ENCODE data around the gene CMTM8.

The CMTM8 gene

GRCh38 chr3:32241100-32241499, 2.6 kb downstream of the CMTM8 start:
- no peak for DNase-seq (ENCODE audit: low read depth in 2 of 2)
- no peak for TF ChIP-seq CTCF (IDR thresholded peaks at IDR 0.05; ENCODE audit: low read depth, low read length)
- H3K4me3 ChIP-seq (replicated peaks in 1 of 2; ENCODE audit: low read depth in 2 of 2, low read length in 2 of 2), result no peak overlapping the region

- H3K4me3 ChIP-seq (replicated peaks in 1 of 2; ENCODE audit: low read depth in 2 of 2, low read length in 2 of 2), result no peak overlapping the region
- no peak for TF ChIP-seq CTCF (IDR thresholded peaks at IDR 0.05; ENCODE audit: low read depth, low read length)
- DNase-seq (ENCODE audit: low read depth in 2 of 2), result no peak
Measured at GRCh38 chr3:32243519-32243918, 5.0 kb downstream of the CMTM8 start.

DNA sequence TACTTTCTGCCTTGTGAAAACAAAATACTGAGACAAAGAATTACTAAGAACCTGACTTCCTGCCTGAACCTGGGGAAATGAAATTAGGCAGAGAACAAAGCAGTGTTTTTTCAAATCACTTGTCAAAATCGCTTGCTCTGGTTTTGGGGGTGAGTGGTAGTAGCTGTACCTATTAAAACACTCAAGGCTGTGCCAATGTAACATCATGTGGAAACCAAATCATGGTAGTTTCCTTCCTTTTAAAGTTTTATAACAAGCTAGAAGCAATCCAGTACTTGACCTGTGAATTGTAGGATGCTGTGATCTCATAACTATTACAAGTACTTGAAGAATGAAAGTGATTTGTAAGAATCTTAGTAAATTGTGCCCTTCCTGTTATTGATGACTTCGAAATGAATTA, 6.7 kb downstream of the CMTM8 start:
- no peak for TF ChIP-seq CTCF (IDR thresholded peaks at IDR 0.05; ENCODE audit: low read depth, low read length)
- no peak for DNase-seq (ENCODE audit: low read depth in 2 of 2)
- H3K4me3 ChIP-seq (replicated peaks in 1 of 2; ENCODE audit: low read depth in 2 of 2, low read length in 2 of 2), result no peak overlapping the region

DNA sequence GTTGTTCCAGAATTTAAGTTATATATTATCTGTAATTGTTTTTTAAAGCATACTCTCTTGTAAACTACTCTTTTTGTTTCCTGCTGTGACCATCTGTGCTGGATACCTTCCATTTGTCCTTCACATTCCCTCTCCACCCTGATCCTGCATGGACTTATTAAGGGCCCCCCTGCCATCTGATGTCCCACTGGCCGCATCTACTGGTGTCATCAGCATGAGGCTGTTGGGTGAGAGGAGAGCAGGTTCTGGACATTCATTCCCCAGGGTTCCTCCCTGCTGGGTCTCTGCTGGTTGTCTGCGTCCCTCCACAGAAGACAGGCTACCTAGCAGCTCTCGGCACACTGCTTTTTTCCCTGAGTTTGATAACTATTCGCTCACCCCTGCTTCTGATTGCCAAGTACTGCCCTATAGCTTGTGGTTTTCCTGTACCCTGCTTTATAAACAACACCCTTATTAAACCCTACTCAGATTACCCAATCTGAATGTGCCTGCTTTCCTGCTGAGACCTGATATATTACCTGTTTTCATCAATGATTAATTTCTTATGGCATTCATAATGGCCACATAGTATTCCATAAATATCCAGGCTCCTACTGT, 7.7 kb downstream of the CMTM8 start:
- TF ChIP-seq CTCF (IDR thresholded peaks at IDR 0.05; ENCODE audit: low read depth, low read length), result no peak
- DNase-seq (ENCODE audit: low read depth in 2 of 2), result no peak
- no peak overlapping the region for H3K4me3 ChIP-seq (replicated peaks in 1 of 2; ENCODE audit: low read depth in 2 of 2, low read length in 2 of 2)

GRCh38 chr3:32249184-32249782, 10.8 kb downstream of the CMTM8 start:
- no peak overlapping the region for H3K4me3 ChIP-seq (replicated peaks in 1 of 2; ENCODE audit: low read depth in 2 of 2, low read length in 2 of 2)
- no peak for TF ChIP-seq CTCF (IDR thresholded peaks at IDR 0.05; ENCODE audit: low read depth, low read length)
- DNase-seq (ENCODE audit: low read depth in 2 of 2), result peak; percentile 90 to 94

DNA sequence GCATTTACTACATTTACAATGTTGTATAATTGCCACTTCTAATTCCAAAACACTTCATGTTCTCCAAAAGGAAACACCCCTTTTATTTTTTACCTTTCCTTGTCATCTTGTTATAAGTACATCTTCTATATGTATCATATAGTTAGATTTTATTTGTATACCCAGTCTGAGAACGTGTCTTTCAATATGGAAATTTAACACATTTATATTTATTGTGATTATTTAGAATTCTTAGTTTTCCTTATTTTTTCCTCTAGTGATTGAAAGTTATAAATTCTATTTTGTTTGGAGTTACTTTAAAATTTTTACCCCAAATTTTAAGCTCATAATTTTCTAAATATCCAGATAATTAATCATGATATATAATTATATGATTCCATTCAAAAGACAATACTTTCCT, 15.8 kb downstream of the CMTM8 start:
- TF ChIP-seq CTCF (IDR thresholded peaks at IDR 0.05; ENCODE audit: low read depth, low read length), result no peak
- no peak overlapping the region for H3K4me3 ChIP-seq (replicated peaks in 1 of 2; ENCODE audit: low read depth in 2 of 2, low read length in 2 of 2)
- no peak for DNase-seq (ENCODE audit: low read depth in 2 of 2)

- no peak for DNase-seq (ENCODE audit: low read depth in 2 of 2)
Measured at GRCh38 chr3:32255345-32255744, 16.9 kb downstream of the CMTM8 start.

More at GRCh38 chr3:32255345-32255744, 16.9 kb downstream of the CMTM8 start:
- H3K4me3 ChIP-seq (replicated peaks in 1 of 2; ENCODE audit: low read depth in 2 of 2, low read length in 2 of 2), result no peak overlapping the region
- no peak for TF ChIP-seq CTCF (IDR thresholded peaks at IDR 0.05; ENCODE audit: low read depth, low read length)

Measured in cardiac fibroblast (primary cell).